HG03378 (cell line): ENCODE data around the gene DENND2D.

Experiments
- ATAC-seq: cut with Tn5 transposase; IDR thresholded peaks from one replicate; pipeline ENCODE4 v1.9.1; 2021; ENCODE audit warnings: mild to moderate bottlenecking, moderate library complexity; ENCODE audit not compliant: unreplicated experiment

DENND2D gene

GRCh38 chr1:111139956-111140679 lies 60.3 kb downstream of the DENND2D start, which contains the start of the genes CEPT1 and DRAM2:
Gene CEPT1, plus strand, starts transcription at chr1:111140223. Its CDS starts 7,492 bp downstream, at chr1:111147715.
Gene DRAM2, minus strand, starts transcription at chr1:111140093. Its CDS starts 8,539 bp downstream, at chr1:111131554.
- ATAC-seq, result peak; percentile 49

- peak; percentile 18 for ATAC-seq
Measured at GRCh38 chr1:111139324-111139955, 61.0 kb downstream of the DENND2D start.
